Measurements from ENCODE around the gene SCNM1. TPM values are rescaled to one million over a fixed set of nuclear protein-coding genes. Genes with fewer than 3 reads are reported as not detected.

The SCNM1 gene
- 39.6 to 44.3 TPM (median 40.7 TPM) in 3 replicates for total RNA-seq
- long read RNA-seq, transcript SCNM1-202 (7 exons, 2,016 nt) = major isoform, 20 of 58 reads
- long read RNA-seq, transcript SCNM1-201 (7 exons, 869 nt) = minor isoform, 10 of 58 reads
- long read RNA-seq, partial matches to known transcripts = 1 of 58 reads
- long read RNA-seq, other reads (novel, unspliced or antisense) = 26 of 58 reads

- DNase-seq (ENCODE audit: low spot score) = peak; percentile 98
- peak within 1 kb of the TSS; percentile 97 for H3K4me3 Mint-ChIP-seq (ENCODE audit: unreplicated experiment)
- H3K27ac Mint-ChIP-seq (ENCODE audit: unreplicated experiment) = peak within 1 kb of the TSS; percentile 99
- H3K4me1 Mint-ChIP-seq (ENCODE audit: low read depth) = peaks cover 34% of the 10 kb centered on the region
- H3K36me3 Mint-ChIP-seq (ENCODE audit: low read depth) = peaks cover 15% of the 10 kb centered on the region
- no peaks in the 10 kb centered on the region for H3K9me3 Mint-ChIP-seq (ENCODE audit: low read depth)
- TF ChIP-seq, protein P1, sequence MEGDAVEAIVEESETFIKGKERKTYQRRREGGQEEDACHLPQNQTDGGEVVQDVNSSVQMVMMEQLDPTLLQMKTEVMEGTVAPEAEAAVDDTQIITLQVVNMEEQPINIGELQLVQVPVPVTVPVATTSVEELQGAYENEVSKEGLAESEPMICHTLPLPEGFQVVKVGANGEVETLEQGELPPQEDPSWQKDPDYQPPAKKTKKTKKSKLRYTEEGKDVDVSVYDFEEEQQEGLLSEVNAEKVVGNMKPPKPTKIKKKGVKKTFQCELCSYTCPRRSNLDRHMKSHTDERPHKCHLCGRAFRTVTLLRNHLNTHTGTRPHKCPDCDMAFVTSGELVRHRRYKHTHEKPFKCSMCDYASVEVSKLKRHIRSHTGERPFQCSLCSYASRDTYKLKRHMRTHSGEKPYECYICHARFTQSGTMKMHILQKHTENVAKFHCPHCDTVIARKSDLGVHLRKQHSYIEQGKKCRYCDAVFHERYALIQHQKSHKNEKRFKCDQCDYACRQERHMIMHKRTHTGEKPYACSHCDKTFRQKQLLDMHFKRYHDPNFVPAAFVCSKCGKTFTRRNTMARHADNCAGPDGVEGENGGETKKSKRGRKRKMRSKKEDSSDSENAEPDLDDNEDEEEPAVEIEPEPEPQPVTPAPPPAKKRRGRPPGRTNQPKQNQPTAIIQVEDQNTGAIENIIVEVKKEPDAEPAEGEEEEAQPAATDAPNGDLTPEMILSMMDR (IDR thresholded peaks at IDR 0.05) = no peak
- no peaks in the 10 kb centered on the region for H3K27me3 Mint-ChIP-seq (ENCODE audit: low read depth)
Measured at GRCh38 chr1:151165738-151166504, at the start of gene SCNM1, which contains the start of gene LYSMD1. SCNM1 (plus strand) TSS chr1:151166144; CDS start chr1:151166153, 9 bp downstream. LYSMD1 (minus strand) TSS chr1:151165902; CDS start chr1:151165258, 644 bp downstream.

DNA sequence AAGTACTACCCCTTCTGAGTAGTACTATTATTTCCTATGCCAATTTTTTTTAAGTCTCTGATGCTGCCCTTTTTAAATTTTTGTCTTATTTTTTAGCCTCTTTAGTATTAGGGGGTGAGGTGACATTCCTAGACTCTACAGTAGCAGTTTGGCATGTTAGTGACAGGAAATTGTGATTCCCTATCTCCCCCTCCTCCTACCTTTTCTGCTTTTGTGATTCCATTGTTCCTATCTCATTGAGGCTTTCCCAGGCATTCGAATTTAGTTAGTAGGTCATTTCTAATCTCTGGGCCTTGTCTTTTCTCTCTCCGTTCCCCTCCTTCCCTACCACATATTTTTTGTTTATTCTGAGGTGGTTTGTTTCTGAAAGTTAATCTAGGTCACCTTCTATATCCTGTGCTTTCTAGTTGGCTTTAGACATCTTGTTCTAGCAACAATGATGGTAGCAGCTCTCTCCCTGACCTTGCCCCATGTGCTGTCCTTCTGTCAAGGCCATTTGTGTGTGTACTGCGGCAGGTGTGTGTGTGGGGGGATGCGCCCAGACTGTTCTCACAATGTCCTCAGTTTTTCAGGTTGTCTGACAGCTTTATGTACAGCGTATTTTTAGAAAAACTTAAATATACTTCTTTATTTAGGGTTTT, 41.1 kb upstream of the SCNM1 start:
- no peaks in the 10 kb centered on the region for H3K27me3 Mint-ChIP-seq (ENCODE audit: low read depth)
- TF ChIP-seq, protein P1 (IDR thresholded peaks at IDR 0.05) = no peak
- no peak for DNase-seq (ENCODE audit: low spot score)
- no peaks in the 10 kb centered on the region for H3K9me3 Mint-ChIP-seq (ENCODE audit: low read depth)
- no peak overlapping the region for H3K27ac Mint-ChIP-seq (ENCODE audit: unreplicated experiment)
- H3K4me1 Mint-ChIP-seq (ENCODE audit: low read depth) = peaks cover 4% of the 10 kb centered on the region
- peaks cover 2% of the 10 kb centered on the region for H3K36me3 Mint-ChIP-seq (ENCODE audit: low read depth)
- H3K4me3 Mint-ChIP-seq (ENCODE audit: unreplicated experiment) = no peak overlapping the region

GRCh38 chr1:151128800-151129199, 37.1 kb upstream of the SCNM1 start:
- Mint-ChIP-seq H3K36me3 (ENCODE audit: low read depth) (peaks cover 2% of the 10 kb centered on the region), H3K9me3 (ENCODE audit: low read depth) (no peaks in the 10 kb centered on the region), H3K4me3 (ENCODE audit: unreplicated experiment) (no peak overlapping the region), H3K27ac (ENCODE audit: unreplicated experiment) (no peak overlapping the region), H3K4me1 (ENCODE audit: low read depth) (peaks cover 14% of the 10 kb centered on the region), H3K27me3 (ENCODE audit: low read depth) (peaks cover 13% of the 10 kb centered on the region)
- DNase-seq (ENCODE audit: low spot score) = no peak
- TF ChIP-seq, protein P1 (IDR thresholded peaks at IDR 0.05) = no peak

DNA sequence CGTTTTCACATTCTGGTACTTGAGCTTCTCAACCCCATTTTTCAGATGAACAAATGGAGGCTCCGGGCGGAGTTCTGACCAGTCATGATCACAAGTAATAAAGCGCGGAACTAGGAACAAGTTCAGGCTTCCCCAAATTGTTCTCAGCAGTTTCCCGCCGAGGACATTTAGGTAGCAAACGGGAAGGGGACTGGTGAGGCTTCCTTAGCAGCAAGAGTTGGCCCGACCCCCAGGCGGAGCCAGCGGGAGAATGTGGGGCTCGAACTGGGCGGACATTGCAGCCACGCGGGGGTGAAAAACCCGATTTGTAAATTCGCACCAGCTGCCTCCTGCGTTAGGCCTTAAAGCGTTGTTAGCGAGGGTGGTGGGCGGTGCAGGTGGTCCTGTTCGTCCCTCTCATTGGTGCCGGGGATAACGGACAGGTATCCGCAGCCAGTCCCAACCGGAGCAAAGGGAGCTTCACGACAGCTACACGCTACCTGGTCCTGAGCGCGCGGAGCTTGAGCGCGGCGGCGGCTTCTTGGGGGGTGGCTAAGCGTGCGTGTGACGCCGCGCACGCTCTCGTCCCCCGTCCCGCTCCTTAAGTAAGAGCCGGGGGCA, 34.9 kb upstream of the SCNM1 start:
- H3K27ac Mint-ChIP-seq (ENCODE audit: unreplicated experiment) = no peak overlapping the region
- H3K36me3 Mint-ChIP-seq (ENCODE audit: low read depth) = peaks cover 2% of the 10 kb centered on the region
- DNase-seq (ENCODE audit: low spot score) = peak; percentile 82
- peaks cover 10% of the 10 kb centered on the region for H3K4me1 Mint-ChIP-seq (ENCODE audit: low read depth)
- peak overlapping the region; percentile 68 for H3K4me3 Mint-ChIP-seq (ENCODE audit: unreplicated experiment)
- TF ChIP-seq, protein P1 (IDR thresholded peaks at IDR 0.05) = no peak
- peaks cover 13% of the 10 kb centered on the region for H3K27me3 Mint-ChIP-seq (ENCODE audit: low read depth)
- H3K9me3 Mint-ChIP-seq (ENCODE audit: low read depth) = no peaks in the 10 kb centered on the region

Data from chondrocyte (in vitro differentiated cells).